Right lobe of liver (tissue), 6 donors: ENCODE data around the gene CACNB2. TPM values are rescaled to one million over a fixed set of nuclear protein-coding genes. Genes with fewer than 3 reads are reported as not detected.

Source experiments
- ATAC-seq, 4 donors: fragments of 200-7000 bp; cut with Tn5 transposase; one replicate each; pipeline ENCODE4 v1.9.1; 2020; ENCODE audit warnings: mild to moderate bottlenecking in 4 of 4, moderate library complexity in 4 of 4
- DNase-seq, 3 donors: peaks; one replicate each; pipeline ENCODE4 v3.0.0-alpha.2; 2020
- H3K27ac ChIP-seq, 3 donors: fragments of 200-600 bp; one replicate each; pipeline ENCODE4 v1.8.0; 2022
- H3K27me3 ChIP-seq, 2 donors: fragments of 200-600 bp; one replicate each; pipeline ENCODE4 v1.8.0; 2022
- H3K36me3 ChIP-seq, 4 donors: fragments of 200-600 bp; sonication (generic) in 1 of 4; one replicate each; pipeline versions ENCODE4 v1.5.1 to v1.8.0; 2017 to 2022; ENCODE audit warnings: control low read depth in 1 of 4
- H3K4me1 ChIP-seq, 4 donors: fragments of 200-600 bp; sonication (generic) in 1 of 4; one replicate each; pipeline versions ENCODE4 v1.5.1 to v1.8.0; 2017 to 2022; ENCODE audit warnings: control low read depth in 1 of 4
- H3K4me3 ChIP-seq, 3 donors: fragments of 200-600 bp; one replicate each; pipeline ENCODE4 v1.8.0; 2022
- H3K9me3 ChIP-seq, 4 donors: fragments of 200-600 bp; sonication (generic) in 1 of 4; one replicate each; pipeline versions ENCODE4 v1.5.1 to v1.8.0; 2017 to 2022; ENCODE audit warnings: control low read depth in 1 of 4
- CTCF ChIP-seq, 4 donors: fragments of 200-600 bp in 3 of 4; fragments of 450-650 bp in 1 of 4; IDR thresholded peaks; one replicate each; pipeline versions ENCODE4 v1.5.1 to v1.8.0; 2016 to 2022; ENCODE audit warnings: antibody characterized with exemption in 4 of 4, mild to moderate bottlenecking in 2 of 4
- POLR2A ChIP-seq: fragments of 450-650 bp; IDR thresholded peaks from one replicate; pipeline ENCODE4 v1.6.1; 2017; ENCODE audit warnings: antibody characterized with exemption, mild to moderate bottlenecking
- WGBS: methylation state at CpG from one replicate; pipeline ENCODE4 v1.1.6; 2018; ENCODE audit warnings: low coverage, low lambda C conversion rate; ENCODE audit not compliant: insufficient coverage; ENCODE audit errors: missing lambda C conversion rate; 5-methylcytosine and 5-hydroxymethylcytosine counted together
- intact Hi-C, 2 donors: fragments of 100-400 bp; cut with DNase I; formaldehyde crosslinking; loops; one replicate each; pipeline versions ENCODE4 v1.11.2 to v1.14.1; 2022
- total RNA-seq, 6 experiments: library from RNA; depleted of rRNA in 2 of 6; stranded (reverse); fragments of >200 nt in 2 of 6; fragmentation: NEBNext Ultra II Directional in 3 of 6; extraction: Animal tissue kit (Norgen Biotek cat#: 25700) in 3 of 6; gene quantifications; one replicate each; pipeline versions ENCODE4 v1.1.0 to v1.2.4, GENCODE V29; 2016 to 2023
- donor health status: DM: no; HTN: yes; CAD: no.
- donor health status: DM: no; HTN: no; CAD: no.
- donor health status: DM: no; HTN: no; CAD: no.
- donor health status: DM: no; HTN: yes; CAD: no.
- donor health status: DM: no; HTN: yes; CAD: no.

Gene CACNB2
- total RNA-seq, 6 experiments from 2014 or later, result 0.12 to 1.8 (median 1.0) TPM; not detected in 1

DNA sequence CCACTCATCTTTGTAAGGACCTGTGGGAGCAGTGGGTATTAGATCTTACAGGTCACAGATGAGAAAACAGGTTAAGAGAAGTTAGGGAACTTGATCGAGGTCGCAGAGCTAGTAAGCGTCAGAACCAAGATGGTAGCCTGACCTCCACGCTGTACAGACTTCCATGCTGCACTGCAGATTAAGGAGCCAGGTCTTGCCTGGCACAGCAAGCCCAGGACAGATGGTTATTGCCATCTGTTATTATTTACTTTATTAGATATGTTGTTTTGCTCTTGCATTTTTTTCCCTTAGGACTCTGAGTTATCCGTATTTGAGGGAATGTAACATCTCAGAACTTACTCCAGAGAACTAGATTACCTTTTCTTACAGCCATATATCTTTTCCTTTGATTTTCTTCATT lies 363.9 kb downstream of the CACNB2 start:
- WGBS, result 79% methylated on average over 1 of the region's 5 CpGs

DNA sequence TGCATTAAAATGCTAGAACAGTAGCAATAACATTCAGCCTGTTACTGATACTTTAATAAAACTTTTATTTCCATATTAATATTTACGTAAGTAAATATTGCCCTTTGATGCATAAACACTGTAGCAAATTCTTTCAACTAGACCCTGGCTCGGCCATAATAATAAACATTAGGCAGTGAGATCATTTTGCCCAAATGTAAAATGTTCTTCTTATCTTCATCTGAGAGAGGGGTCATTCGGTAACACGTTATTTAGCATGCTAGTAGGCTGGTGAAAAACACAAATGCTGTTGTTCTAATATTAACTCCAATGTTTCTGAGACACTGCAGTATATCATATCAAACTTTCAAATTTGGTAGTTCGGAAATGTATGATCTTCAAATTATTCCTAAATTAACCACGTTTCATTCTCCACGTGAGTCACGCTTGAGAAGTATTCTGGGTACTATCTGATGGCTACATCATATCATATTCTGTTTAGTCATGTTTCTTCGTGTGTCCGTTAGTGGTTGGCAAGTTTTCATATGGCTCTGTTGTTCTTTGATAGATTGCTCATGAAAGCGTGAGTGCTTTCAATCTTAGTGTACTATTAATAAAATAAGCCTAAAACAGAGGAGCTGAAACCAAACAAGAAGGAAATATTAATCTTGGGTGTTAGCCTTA lies 365.4 kb downstream of the CACNB2 start:
- no peak for TF ChIP-seq CTCF (IDR thresholded peaks at IDR 0.05)
- TF ChIP-seq POLR2A, result no peak
- no peaks in the 10 kb centered on the region for H3K36me3 ChIP-seq
- H3K27me3 ChIP-seq, result no peaks in the 10 kb centered on the region
- no peak for ATAC-seq
- H3K27ac ChIP-seq, result no peak overlapping the region
- no peaks in the 10 kb centered on the region for H3K9me3 ChIP-seq
- H3K4me1 ChIP-seq, result no peaks in the 10 kb centered on the region
- WGBS, result 61% methylated on average over 11 of the region's 11 CpGs
- intact Hi-C loops, result no loop called here
- H3K4me3 ChIP-seq, result no peak overlapping the region
- DNase-seq, result no peak

More for the DNA sequence above, 363.9 kb downstream of the CACNB2 start:
- no peak for DNase-seq
- TF ChIP-seq POLR2A (no peak), CTCF (IDR thresholded peaks at IDR 0.05) (no peak)
- Histone ChIP-seq H3K4me3 (no peak overlapping the region), H3K36me3 (no peaks in the 10 kb centered on the region), H3K4me1 (no peaks in the 10 kb centered on the region), H3K9me3 (no peaks in the 10 kb centered on the region), H3K27ac (no peak overlapping the region), H3K27me3 (no peaks in the 10 kb centered on the region)
- intact Hi-C loops, result no loop called here
- no peak for ATAC-seq

DNA sequence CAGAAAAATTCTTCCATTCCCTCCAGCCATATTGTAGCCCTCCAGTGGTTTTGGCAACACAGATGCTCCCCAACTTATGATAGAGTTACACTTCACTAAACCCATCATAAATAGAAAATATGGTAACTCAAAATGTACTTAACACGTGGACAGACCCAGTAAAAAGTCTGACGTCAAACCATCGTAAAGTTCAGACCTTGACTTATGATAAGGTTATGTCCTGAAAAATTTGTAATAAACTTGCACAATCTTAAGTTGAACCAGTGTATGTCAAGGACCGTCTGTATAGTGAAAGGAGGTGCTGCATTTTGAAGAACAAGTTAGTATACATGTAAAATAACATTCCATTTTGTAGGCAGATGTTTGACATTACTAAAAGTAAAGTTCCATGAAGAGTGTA lies 368.4 kb downstream of the CACNB2 start:
- ATAC-seq (no peak), DNase-seq (no peak)
- TF ChIP-seq POLR2A (no peak), CTCF (IDR thresholded peaks at IDR 0.05) (no peak)
- Histone ChIP-seq H3K36me3 (no peaks in the 10 kb centered on the region), H3K9me3 (no peaks in the 10 kb centered on the region), H3K4me1 (no peaks in the 10 kb centered on the region), H3K27ac (no peak overlapping the region), H3K4me3 (no peak overlapping the region), H3K27me3 (no peaks in the 10 kb centered on the region)
- intact Hi-C loops, result no loop called here
- WGBS, result 68% methylated on average over 4 of the region's 4 CpGs

DNA sequence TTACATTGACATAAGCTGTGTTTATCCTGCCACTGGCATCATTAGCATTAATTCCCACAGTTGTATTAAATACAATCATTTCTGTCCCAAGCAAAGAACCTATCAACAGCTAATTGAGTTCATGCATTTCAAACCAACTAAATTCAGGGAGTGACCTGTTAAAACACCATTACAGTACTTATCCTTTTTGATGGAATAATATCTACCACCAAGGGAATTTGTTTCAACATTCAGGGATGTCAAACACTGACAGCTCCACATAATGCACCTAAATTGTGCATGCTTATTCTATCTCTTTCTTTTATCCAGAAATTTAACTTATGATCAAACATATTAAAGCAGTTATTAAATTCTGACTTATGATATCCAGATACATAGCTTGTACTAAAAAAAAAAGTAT lies 374.3 kb downstream of the CACNB2 start:
- no peak for DNase-seq
- TF ChIP-seq POLR2A (no peak), CTCF (IDR thresholded peaks at IDR 0.05) (no peak)
- intact Hi-C loops, result no loop called here
- no peaks in the 10 kb centered on the region for H3K27me3 ChIP-seq
- H3K27ac ChIP-seq, result no peak overlapping the region
- H3K4me3 ChIP-seq, result no peak overlapping the region
- H3K36me3 ChIP-seq, result no peaks in the 10 kb centered on the region
- H3K9me3 ChIP-seq, result no peaks in the 10 kb centered on the region
- no peak for ATAC-seq
- no peaks in the 10 kb centered on the region for H3K4me1 ChIP-seq

GRCh38 chr10:18516851-18517250 lies 376.6 kb downstream of the CACNB2 start:
- no peak overlapping the region for H3K27ac ChIP-seq
- ATAC-seq (no peak), DNase-seq (no peak)
- 98% methylated on average over 3 of the region's 3 CpGs for WGBS
- H3K36me3 ChIP-seq, result no peaks in the 10 kb centered on the region
- H3K4me3 ChIP-seq, result no peak overlapping the region
- H3K9me3 ChIP-seq, result no peaks in the 10 kb centered on the region
- intact Hi-C loops, result no loop called here
- no peak for TF ChIP-seq POLR2A
- TF ChIP-seq CTCF (IDR thresholded peaks at IDR 0.05), result no peak
- H3K4me1 ChIP-seq, result no peaks in the 10 kb centered on the region
- no peaks in the 10 kb centered on the region for H3K27me3 ChIP-seq
